NCI-H748 (cell line): ENCODE data around the gene TP53INP2.
"Not testable (repeated sequence)": the region's sequence is repeated elsewhere in the genome, so short reads cannot be mapped to it uniquely, and the experiment has no call there.

Source experiments
- DNase-seq: peaks from one replicate; lab custom pipeline; 2025; ENCODE audit not compliant: unreplicated experiment; lab: John Stamatoyannopoulos, UW

The TP53INP2 gene

GRCh38 chr20:34705397-34706301, 1.5 kb downstream of the TP53INP2 start:
- peak; percentile 16 for DNase-seq

GRCh38 chr20:34706302-34706875, 2.2 kb downstream of the TP53INP2 start:
- DNase-seq: no peak

- DNase-seq: no peak
Measured at GRCh38 chr20:34706912-34707784, 3.0 kb downstream of the TP53INP2 start.

GRCh38 chr20:34708621-34709043, 4.5 kb downstream of the TP53INP2 start:
- peak; percentile 60 for DNase-seq

GRCh38 chr20:34709044-34709830, 5.1 kb downstream of the TP53INP2 start:
- peak; percentile 86 for DNase-seq

- peak; percentile 84 for DNase-seq
Measured at GRCh38 chr20:34709831-34710567, 5.9 kb downstream of the TP53INP2 start.

- no peak for DNase-seq
Measured at GRCh38 chr20:34710568-34710839, 6.4 kb downstream of the TP53INP2 start.

- no peak for DNase-seq
Measured at GRCh38 chr20:34710861-34711574, 6.9 kb downstream of the TP53INP2 start.

GRCh38 chr20:34711813-34712430, 7.8 kb downstream of the TP53INP2 start:
- DNase-seq: no peak

- no peak for DNase-seq
Measured at GRCh38 chr20:34712525-34713192, 8.5 kb downstream of the TP53INP2 start.

- DNase-seq: no peak
Measured at GRCh38 chr20:34713194-34713943, 9.2 kb downstream of the TP53INP2 start.

GRCh38 chr20:34713944-34714515, 9.9 kb downstream of the TP53INP2 start:
- not testable (repeated sequence) for DNase-seq

- DNase-seq: no peak
Measured at GRCh38 chr20:34715384-34715783, 11.2 kb downstream of the TP53INP2 start.

GRCh38 chr20:34716921-34717229, 12.7 kb downstream of the TP53INP2 start:
- no peak for DNase-seq

- DNase-seq: no peak
Measured at GRCh38 chr20:34717230-34718095, 13.3 kb downstream of the TP53INP2 start.

GRCh38 chr20:34719242-34720017, 15.3 kb downstream of the TP53INP2 start:
- not testable (repeated sequence) for DNase-seq
